GM18499 (cell line): ENCODE results near the gene GFAP.

ENCODE experiments used
- ATAC-seq: cut with Tn5 transposase; IDR thresholded peaks from one replicate; pipeline ENCODE4 v1.9.1; 2021; ENCODE audit warnings: moderate number of reproducible peaks; ENCODE audit not compliant: insufficient read depth, unreplicated experiment

Gene GFAP

GRCh38 chr17:44867841-44868240 lies 47.5 kb downstream of the GFAP start:
- no peak for ATAC-seq

GRCh38 chr17:44865931-44866330 lies 49.4 kb downstream of the GFAP start:
- ATAC-seq = no peak

- no peak for ATAC-seq
Observed at GRCh38 chr17:44865231-44865660, 50.1 kb downstream of the GFAP start.

- no peak for ATAC-seq
Observed at GRCh38 chr17:44864831-44865230, 50.5 kb downstream of the GFAP start.

GRCh38 chr17:44863061-44863918 lies 52.0 kb downstream of the GFAP start:
- no peak for ATAC-seq

- no peak for ATAC-seq
Observed at GRCh38 chr17:44862278-44862914, 52.9 kb downstream of the GFAP start.

GRCh38 chr17:44859701-44860100 lies 55.6 kb downstream of the GFAP start:
- no peak for ATAC-seq

GRCh38 chr17:44854192-44854591 lies 61.1 kb downstream of the GFAP start:
- ATAC-seq = no peak
